Activated T-cell treated with anti-CD3 and anti-CD28 coated beads for 1 hour (primary cell): ENCODE data around the gene GATA6.

Experiments
- DNase-seq: peaks from one replicate; pipeline ENCODE4 v3.0.0-alpha.2; 2020; ENCODE audit warnings: low read depth

Gene GATA6

GRCh38 chr18:22243513-22243912 lies 74.1 kb downstream of the GATA6 start:
- no peak for DNase-seq

GRCh38 chr18:22250026-22250425 lies 80.6 kb downstream of the GATA6 start:
- no peak for DNase-seq

GRCh38 chr18:22250591-22250996 lies 81.2 kb downstream of the GATA6 start:
- no peak for DNase-seq
